ENCODE results near the gene RAPGEF1.

DNA sequence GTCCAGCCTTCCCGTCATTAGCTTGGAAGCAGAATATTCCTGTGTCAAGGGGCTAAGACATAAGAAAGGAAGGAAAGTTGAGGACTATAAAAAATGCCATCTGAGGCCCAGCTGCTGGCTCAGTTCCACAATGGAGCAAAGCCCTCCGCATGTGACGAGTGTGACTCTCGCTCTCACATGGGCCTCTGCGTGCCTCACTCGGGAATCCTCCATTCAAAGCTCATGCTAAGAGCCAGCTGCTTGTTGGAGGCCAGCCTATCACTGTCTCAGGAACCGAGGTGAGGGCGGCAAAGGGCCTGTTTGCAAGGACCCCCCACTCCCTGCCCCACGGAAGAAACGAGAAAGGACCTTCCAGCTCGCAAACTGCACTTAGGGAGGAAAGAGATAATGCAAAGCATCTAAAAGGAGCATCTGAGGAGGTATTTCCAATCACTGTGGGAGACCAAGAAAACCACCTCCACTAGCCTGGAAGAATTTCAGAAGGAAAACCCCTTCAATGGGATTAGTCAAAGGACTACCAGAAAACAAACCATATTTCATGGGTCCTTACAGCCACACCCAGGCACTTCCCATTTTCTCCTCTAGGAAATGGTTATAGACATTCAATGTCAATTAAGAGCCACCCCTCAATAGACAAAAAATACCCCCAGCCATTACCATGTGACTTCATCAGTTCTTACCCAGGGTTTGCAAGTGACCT is 99.3 kb downstream of the RAPGEF1 start:
- no peak for TF ChIP-seq YY1 (IDR thresholded peaks at IDR 0.05; ENCODE audit: insufficient read depth, insufficient read length)
- TF ChIP-seq SUZ12 (IDR thresholded peaks at IDR 0.05; ENCODE audit: extremely low read depth, insufficient read depth, insufficient read length): no peak
- no peak for TF ChIP-seq ZNF274 (IDR thresholded peaks at IDR 0.05; ENCODE audit: low read depth, low read length)

Measured in NT2/D1 (cell line).